LNCaP clone FGC (cell line): ENCODE results near the gene HOTAIR.

Source experiments
- DNase-seq: peaks from one replicate; pipeline ENCODE4 v3.0.0-alpha.2; 2011; ENCODE audit warnings: low read depth
- H3K4me3 ChIP-seq: 2 replicates; pipeline ENCODE4 v1.5.1; 2011; ENCODE audit warnings: mild to moderate bottlenecking, low read depth, low read length, control low read depth
- TF ChIP-seq, protein P1 (sequence below): IDR thresholded peaks from 2 replicates; pipeline ENCODE4 v1.5.1; 2012; ENCODE audit warnings: mild to moderate bottlenecking; ENCODE audit not compliant: control insufficient read depth, insufficient read depth; ENCODE audit errors: extremely low read depth

Gene HOTAIR

DNA sequence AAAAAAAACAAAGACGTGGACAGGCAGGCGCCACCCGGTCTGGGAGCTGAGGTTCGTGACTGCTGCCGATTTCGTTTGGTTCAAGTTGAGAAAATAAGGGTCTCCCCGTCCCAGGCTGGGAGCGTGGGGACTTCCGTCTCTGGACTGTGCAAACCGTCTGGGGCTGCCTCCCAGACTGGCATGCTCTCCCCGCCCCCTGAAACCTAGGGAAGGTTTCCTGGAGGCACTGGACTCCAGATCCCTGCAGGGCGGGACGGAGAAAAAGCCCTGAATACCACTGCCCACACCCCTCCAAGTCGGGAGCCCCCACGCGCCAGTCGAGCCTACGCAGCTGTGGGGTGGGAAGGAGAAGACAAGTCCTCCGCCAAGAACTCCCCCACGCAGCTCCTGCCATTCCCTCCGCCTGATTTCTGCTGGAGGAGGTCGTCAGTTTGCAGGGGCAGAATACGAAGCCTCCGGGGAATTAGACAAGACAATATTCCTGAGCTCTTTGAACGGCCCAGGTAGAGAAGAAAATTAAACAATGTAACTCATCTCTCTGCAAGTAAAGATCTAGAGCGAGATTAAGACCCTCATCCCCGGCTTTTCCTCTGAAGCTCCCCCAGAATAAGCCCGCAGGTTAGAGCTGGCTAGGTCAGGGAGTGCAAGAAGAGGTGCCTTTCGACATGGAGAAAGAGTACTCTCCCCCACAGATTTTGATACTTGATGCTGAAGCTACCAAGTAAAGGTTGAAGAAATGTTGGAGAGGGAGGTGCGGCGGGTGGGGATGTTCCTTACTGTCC, 46.5 kb downstream of the HOTAIR start:
- H3K4me3 ChIP-seq: no peak overlapping the region
- TF ChIP-seq, protein P1, sequence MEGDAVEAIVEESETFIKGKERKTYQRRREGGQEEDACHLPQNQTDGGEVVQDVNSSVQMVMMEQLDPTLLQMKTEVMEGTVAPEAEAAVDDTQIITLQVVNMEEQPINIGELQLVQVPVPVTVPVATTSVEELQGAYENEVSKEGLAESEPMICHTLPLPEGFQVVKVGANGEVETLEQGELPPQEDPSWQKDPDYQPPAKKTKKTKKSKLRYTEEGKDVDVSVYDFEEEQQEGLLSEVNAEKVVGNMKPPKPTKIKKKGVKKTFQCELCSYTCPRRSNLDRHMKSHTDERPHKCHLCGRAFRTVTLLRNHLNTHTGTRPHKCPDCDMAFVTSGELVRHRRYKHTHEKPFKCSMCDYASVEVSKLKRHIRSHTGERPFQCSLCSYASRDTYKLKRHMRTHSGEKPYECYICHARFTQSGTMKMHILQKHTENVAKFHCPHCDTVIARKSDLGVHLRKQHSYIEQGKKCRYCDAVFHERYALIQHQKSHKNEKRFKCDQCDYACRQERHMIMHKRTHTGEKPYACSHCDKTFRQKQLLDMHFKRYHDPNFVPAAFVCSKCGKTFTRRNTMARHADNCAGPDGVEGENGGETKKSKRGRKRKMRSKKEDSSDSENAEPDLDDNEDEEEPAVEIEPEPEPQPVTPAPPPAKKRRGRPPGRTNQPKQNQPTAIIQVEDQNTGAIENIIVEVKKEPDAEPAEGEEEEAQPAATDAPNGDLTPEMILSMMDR: no peak
- no peak for DNase-seq

GRCh38 chr12:53927220-53928029, 47.3 kb downstream of the HOTAIR start:
- H3K4me3 ChIP-seq: no peak overlapping the region
- DNase-seq: no peak
- TF ChIP-seq, protein P1: no peak

GRCh38 chr12:53924521-53925405, 50.0 kb downstream of the HOTAIR start:
- TF ChIP-seq, protein P1: no peak
- DNase-seq: peak; percentile 37
- no peak overlapping the region for H3K4me3 ChIP-seq

- TF ChIP-seq, protein P1: no peak
- no peak for DNase-seq
- no peak overlapping the region for H3K4me3 ChIP-seq
Observed at GRCh38 chr12:53916788-53917655, 57.7 kb downstream of the HOTAIR start.
